ENCODE measurements around the gene SLC25A38.

- TF ChIP-seq CHD2 (IDR thresholded peaks at IDR 0.05; ENCODE audit: low read length, partially characterized antibody) (no peak), USF2 (IDR thresholded peaks at IDR 0.05) (no peak), E2F6 (IDR thresholded peaks at IDR 0.05; ENCODE audit: borderline replicate concordance, low read depth) (no peak), POLR2AphosphoS2 (conservative IDR thresholded peaks at IDR 0.05; ENCODE audit: low read length) (no peak), EP300 (IDR thresholded peaks at IDR 0.05) (no peak), ELK1 (IDR thresholded peaks at IDR 0.05; ENCODE audit: low read depth, low read length) (no peak), POLR2A (IDR thresholded peaks at IDR 0.05; ENCODE audit: low read length) (no peak)
- TF ChIP-seq, protein P1, sequence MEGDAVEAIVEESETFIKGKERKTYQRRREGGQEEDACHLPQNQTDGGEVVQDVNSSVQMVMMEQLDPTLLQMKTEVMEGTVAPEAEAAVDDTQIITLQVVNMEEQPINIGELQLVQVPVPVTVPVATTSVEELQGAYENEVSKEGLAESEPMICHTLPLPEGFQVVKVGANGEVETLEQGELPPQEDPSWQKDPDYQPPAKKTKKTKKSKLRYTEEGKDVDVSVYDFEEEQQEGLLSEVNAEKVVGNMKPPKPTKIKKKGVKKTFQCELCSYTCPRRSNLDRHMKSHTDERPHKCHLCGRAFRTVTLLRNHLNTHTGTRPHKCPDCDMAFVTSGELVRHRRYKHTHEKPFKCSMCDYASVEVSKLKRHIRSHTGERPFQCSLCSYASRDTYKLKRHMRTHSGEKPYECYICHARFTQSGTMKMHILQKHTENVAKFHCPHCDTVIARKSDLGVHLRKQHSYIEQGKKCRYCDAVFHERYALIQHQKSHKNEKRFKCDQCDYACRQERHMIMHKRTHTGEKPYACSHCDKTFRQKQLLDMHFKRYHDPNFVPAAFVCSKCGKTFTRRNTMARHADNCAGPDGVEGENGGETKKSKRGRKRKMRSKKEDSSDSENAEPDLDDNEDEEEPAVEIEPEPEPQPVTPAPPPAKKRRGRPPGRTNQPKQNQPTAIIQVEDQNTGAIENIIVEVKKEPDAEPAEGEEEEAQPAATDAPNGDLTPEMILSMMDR (IDR thresholded peaks at IDR 0.05) = no peak
Observed at GRCh38 chr3:39376959-39377634, 6.1 kb upstream of the SLC25A38 start.
